ENCODE data around the gene RLN2. TPM values are rescaled to one million over a fixed set of nuclear protein-coding genes. Genes with fewer than 3 reads are reported as not detected.

RLN2 gene
- total and polyA plus RNA-seq, 2 donors (not counting 1 experiment from before 2014, with no cell fraction given) = 0.94 to 3.5 TPM

DNA sequence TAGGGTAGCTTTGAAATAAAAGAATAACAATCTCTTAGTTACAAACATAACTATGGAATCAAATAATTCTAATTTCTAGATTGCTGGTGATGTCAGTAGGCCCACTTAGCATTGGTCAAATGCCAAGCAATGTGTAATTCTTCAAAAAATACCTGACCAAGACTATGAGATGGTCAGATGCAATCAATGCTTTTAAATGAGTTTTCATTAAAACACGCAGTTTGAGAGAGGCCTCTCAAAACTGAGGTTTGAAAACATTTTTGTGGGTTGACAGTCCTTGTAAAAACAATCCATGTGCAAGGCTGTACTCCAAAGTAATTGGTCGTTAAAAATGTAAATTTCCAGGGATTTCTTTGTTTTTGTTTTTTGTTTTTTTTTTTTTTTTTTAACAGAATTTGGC lies 1.2 kb upstream of the RLN2 start:
- H3K36me3 ChIP-seq (replicated peaks in 1 of 2; ENCODE audit: control extremely low read depth in 1 of 2, control insufficient read depth in 1 of 2, extremely low read depth in 1 of 2, insufficient read depth in 2 of 2, low read length in 1 of 2) = no peaks in the 10 kb centered on the region
- H3K4me1 ChIP-seq (ENCODE audit: control insufficient read depth in 2 of 2, insufficient read depth in 2 of 2, low read length in 2 of 2) = peaks cover 5 to 6% of the 10 kb centered on the region in 2 donors
- no peaks in the 10 kb centered on the region for H3K9me3 ChIP-seq (ENCODE audit: control extremely low read depth in 1 of 3, control insufficient read depth in 2 of 3, insufficient read depth in 1 of 3, low read length in 2 of 3)
- no peak for TF ChIP-seq EZH2 (IDR thresholded peaks at IDR 0.05; ENCODE audit: borderline replicate concordance, insufficient read depth, low read depth, low read length, poor library complexity, severe bottlenecking)
- TF ChIP-seq, protein P1, sequence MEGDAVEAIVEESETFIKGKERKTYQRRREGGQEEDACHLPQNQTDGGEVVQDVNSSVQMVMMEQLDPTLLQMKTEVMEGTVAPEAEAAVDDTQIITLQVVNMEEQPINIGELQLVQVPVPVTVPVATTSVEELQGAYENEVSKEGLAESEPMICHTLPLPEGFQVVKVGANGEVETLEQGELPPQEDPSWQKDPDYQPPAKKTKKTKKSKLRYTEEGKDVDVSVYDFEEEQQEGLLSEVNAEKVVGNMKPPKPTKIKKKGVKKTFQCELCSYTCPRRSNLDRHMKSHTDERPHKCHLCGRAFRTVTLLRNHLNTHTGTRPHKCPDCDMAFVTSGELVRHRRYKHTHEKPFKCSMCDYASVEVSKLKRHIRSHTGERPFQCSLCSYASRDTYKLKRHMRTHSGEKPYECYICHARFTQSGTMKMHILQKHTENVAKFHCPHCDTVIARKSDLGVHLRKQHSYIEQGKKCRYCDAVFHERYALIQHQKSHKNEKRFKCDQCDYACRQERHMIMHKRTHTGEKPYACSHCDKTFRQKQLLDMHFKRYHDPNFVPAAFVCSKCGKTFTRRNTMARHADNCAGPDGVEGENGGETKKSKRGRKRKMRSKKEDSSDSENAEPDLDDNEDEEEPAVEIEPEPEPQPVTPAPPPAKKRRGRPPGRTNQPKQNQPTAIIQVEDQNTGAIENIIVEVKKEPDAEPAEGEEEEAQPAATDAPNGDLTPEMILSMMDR (IDR thresholded peaks at IDR 0.05) = no peak
- H3K79me2 ChIP-seq (ENCODE audit: control insufficient read depth, insufficient read depth, low read length) = no peaks in the 10 kb centered on the region
- H3K27me3 ChIP-seq (replicated peaks in 1 of 4; ENCODE audit: control extremely low read depth in 1 of 4, control insufficient read depth in 3 of 4, insufficient read depth in 4 of 4, low read length in 3 of 4) = no peaks in the 10 kb centered on the region
- H2AFZ ChIP-seq (ENCODE audit: insufficient read depth, low read depth, low read length, poor library complexity, severe bottlenecking) = peak overlapping the region; percentile 78
- no peak overlapping the region for H3K27ac ChIP-seq (ENCODE audit: low read length in 2 of 2)
- intact Hi-C loops (cut with micrococcal nuclease) = no loop called here
- Mint-ChIP-seq H3K9me3 (ENCODE audit: insufficient read depth) (no peaks in the 10 kb centered on the region), H3K27ac (no peak overlapping the region), H3K4me1 (peaks cover 11% of the 10 kb centered on the region), H3K4me3 (no peak overlapping the region), H3K27me3 (no peaks in the 10 kb centered on the region)
- H3K9ac ChIP-seq (ENCODE audit: low read length) = no peak overlapping the region
- no peaks in the 10 kb centered on the region for H4K20me1 ChIP-seq (ENCODE audit: control insufficient read depth, insufficient read depth, low read length, poor library complexity, severe bottlenecking)
- DNase-seq = no peak
- 93% methylated on average over 2 of the region's 2 CpGs for WGBS (ENCODE audit: insufficient coverage)
- ATAC-seq (ENCODE audit: low read depth) = no peak
- CTCF ChIA-PET = interaction anchor here (1.4 kb wide), 1 partner anchor 137 kb away, joined by 4 read pairs; no protein-coding TSS in a partner anchor
- no peak overlapping the region for H3K4me2 ChIP-seq (replicated peaks; ENCODE audit: low read depth, low read length, poor library complexity, severe bottlenecking)
- no peak overlapping the region for H3K4me3 ChIP-seq (ENCODE audit: control extremely low read depth in 1 of 5, extremely low read depth in 1 of 5, insufficient read depth in 1 of 5, low read depth in 2 of 5, low read length in 4 of 5)
- POLR2A ChIA-PET = no interaction called here

DNA sequence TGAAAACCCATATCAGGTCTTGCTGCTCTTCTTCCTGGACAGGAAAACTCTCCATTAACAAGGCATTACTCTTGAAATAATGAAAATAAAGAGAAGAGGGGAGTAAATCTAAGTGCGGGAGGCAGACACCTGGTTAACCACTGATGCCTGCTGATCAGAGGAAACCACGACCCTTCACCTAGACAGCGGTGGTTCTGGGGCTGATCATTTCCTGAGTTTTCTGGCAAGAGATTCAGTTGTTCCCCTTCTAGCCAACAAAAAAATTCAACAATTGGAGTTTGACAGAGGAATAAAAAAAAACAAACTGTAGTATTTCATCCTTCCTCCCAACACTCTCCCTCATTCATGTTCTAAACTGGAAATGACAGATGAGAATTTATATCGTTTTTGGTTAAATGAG lies 3.0 kb downstream of the RLN2 start:
- H3K4me3 Mint-ChIP-seq = no peak overlapping the region
- H3K4me1 Mint-ChIP-seq = peaks cover 11% of the 10 kb centered on the region
- Histone ChIP-seq H3K79me2 (ENCODE audit: control insufficient read depth, insufficient read depth, low read length) (no peaks in the 10 kb centered on the region), H3K9me3 (ENCODE audit: control extremely low read depth in 1 of 3, control insufficient read depth in 2 of 3, insufficient read depth in 1 of 3, low read length in 2 of 3) (no peaks in the 10 kb centered on the region), H3K27me3 (replicated peaks in 1 of 4; ENCODE audit: control extremely low read depth in 1 of 4, control insufficient read depth in 3 of 4, insufficient read depth in 4 of 4, low read length in 3 of 4) (no peaks in the 10 kb centered on the region), H3K36me3 (replicated peaks in 1 of 2; ENCODE audit: control extremely low read depth in 1 of 2, control insufficient read depth in 1 of 2, extremely low read depth in 1 of 2, insufficient read depth in 2 of 2, low read length in 1 of 2) (no peaks in the 10 kb centered on the region), H2AFZ (ENCODE audit: insufficient read depth, low read depth, low read length, poor library complexity, severe bottlenecking) (peak overlapping the region; percentile 24), H3K4me2 (replicated peaks; ENCODE audit: low read depth, low read length, poor library complexity, severe bottlenecking) (no peak overlapping the region), H3K9ac (ENCODE audit: low read length) (no peak overlapping the region), H3K4me1 (ENCODE audit: control insufficient read depth in 2 of 2, insufficient read depth in 2 of 2, low read length in 2 of 2) (peaks cover 5 to 6% of the 10 kb centered on the region in 2 donors), H3K4me3 (ENCODE audit: control extremely low read depth in 1 of 5, extremely low read depth in 1 of 5, insufficient read depth in 1 of 5, low read depth in 2 of 5, low read length in 4 of 5) (no peak overlapping the region), H4K20me1 (ENCODE audit: control insufficient read depth, insufficient read depth, low read length, poor library complexity, severe bottlenecking) (no peaks in the 10 kb centered on the region), H3K27ac (ENCODE audit: low read length in 2 of 2) (no peak overlapping the region)
- H3K27ac Mint-ChIP-seq = no peak overlapping the region
- WGBS (ENCODE audit: insufficient coverage) = no CpG with 5 or more reads among the region's 4 CpGs
- ChIA-PET POLR2A (no interaction called here), CTCF (no interaction called here)
- no peaks in the 10 kb centered on the region for H3K27me3 Mint-ChIP-seq
- DNase-seq = no peak
- H3K9me3 Mint-ChIP-seq (ENCODE audit: insufficient read depth) = no peaks in the 10 kb centered on the region
- no peak for ATAC-seq (ENCODE audit: low read depth)
- intact Hi-C loops (cut with micrococcal nuclease) = loop anchor here (5.0 kb wide), 1 partner anchor 136 kb away; the partner anchor contains the start of gene PLGRKT
- TF ChIP-seq, protein P1 (IDR thresholded peaks at IDR 0.05) = no peak
- TF ChIP-seq EZH2 (IDR thresholded peaks at IDR 0.05; ENCODE audit: borderline replicate concordance, insufficient read depth, low read depth, low read length, poor library complexity, severe bottlenecking) = no peak

All from B cell (primary cell).